Endothelial cell of umbilical vein (primary cell): Measurements from ENCODE around the gene RGS18. TPM values are rescaled to one million over a fixed set of nuclear protein-coding genes. Genes with fewer than 3 reads are reported as not detected.

Source experiments
- BruUV-seq: library from RNA; stranded (reverse); fragments of 400-500 nt; replicated peaks from 2 replicates; lab custom pipeline; 2021; lab: Mats Ljungman, UMichigan
- CTCF ChIA-PET: fragments of 300-600, 350-600 bp; sonication (Branson Sonifier 250); formaldehyde crosslinking; loops from one replicate; lab custom pipeline; 2021; ENCODE audit warnings: antibody characterized with exemption, inconsistent platforms; lab: Charles Lee
- POLR2A ChIA-PET: fragments of 300-600, 350-600 bp; sonication (Branson Sonifier 250); formaldehyde crosslinking; loops from one replicate; lab custom pipeline; 2021; ENCODE audit warnings: antibody characterized with exemption, inconsistent platforms; lab: Charles Lee
- DNase-seq: peaks from one replicate; pipeline ENCODE4 v3.0.0-alpha.2; 2011; ENCODE audit warnings: low read depth, low spot score
- FAIRE-seq: peaks from 2 replicates; lab custom pipeline; 2011; peaks lifted over from hg19 to GRCh38; lab: Jason Lieb, UNC
- H2AFZ ChIP-seq: 2 replicates; pipeline ENCODE4 v1.6.0; 2012; ENCODE audit warnings: low read depth, low read length, control low read depth, inconsistent platforms
- H3K27ac ChIP-seq: 2 replicates; pipeline ENCODE4 v1.5.1; 2011; ENCODE audit warnings: low read depth, mild to moderate bottlenecking, control low read depth, low read length, moderate library complexity; ENCODE audit not compliant: insufficient read depth
- H3K27me3 ChIP-seq, 2 experiments: 2 replicates each; pipeline versions ENCODE4 v1.6.0 to v1.6.1; 2011; ENCODE audit warnings: low read length in 2 of 2, mixed read lengths in 1 of 2; ENCODE audit not compliant: control insufficient read depth in 2 of 2, insufficient read depth in 2 of 2
- H3K36me3 ChIP-seq, 2 experiments: 2 replicates in 1 of 2; 3 replicates in 1 of 2; pipeline ENCODE4 v1.5.1; 2011; ENCODE audit warnings: low read length in 2 of 2, mild to moderate bottlenecking in 1 of 2, moderate library complexity in 1 of 2; ENCODE audit not compliant: control insufficient read depth in 2 of 2, insufficient read depth in 2 of 2; ENCODE audit errors: extremely low read depth in 1 of 2
- H3K4me1 ChIP-seq: 3 replicates; pipeline ENCODE4 v1.5.1; 2011; ENCODE audit warnings: mild to moderate bottlenecking, low read length; ENCODE audit not compliant: control insufficient read depth, insufficient read depth; ENCODE audit errors: extremely low read depth
- H3K4me2 ChIP-seq: 2 replicates; pipeline ENCODE4 v1.6.1; 2011; ENCODE audit warnings: low read length, control low read depth, mixed read lengths; ENCODE audit not compliant: insufficient read depth
- H3K4me3 ChIP-seq, 3 experiments: fragments of 200-600 bp in 1 of 3; sonication (generic), shearing (Covaris generic) in 1 of 3; replicated peaks in 1 of 3; 2 replicates each; pipeline ENCODE4 v1.5.1; 2011 to 2016; ENCODE audit warnings: control low read depth in 3 of 3, low read length in 3 of 3, mild to moderate bottlenecking in 2 of 3, inconsistent platforms in 1 of 3, low read depth in 1 of 3, moderate library complexity in 1 of 3; ENCODE audit not compliant: insufficient read depth in 1 of 3
- H3K79me2 ChIP-seq: 2 replicates; pipeline ENCODE4 v1.6.0; 2012; ENCODE audit warnings: low read length, inconsistent platforms; ENCODE audit not compliant: control insufficient read depth, insufficient read depth
- H3K9ac ChIP-seq: replicated peaks from 2 replicates; pipeline ENCODE3; 2011; ENCODE audit warnings: low read length, control low read depth; ENCODE audit not compliant: insufficient read depth; ENCODE audit errors: extremely low read depth
- H3K9me1 ChIP-seq: replicated peaks from 3 replicates; pipeline ENCODE4 v1.6.0; 2011; ENCODE audit warnings: mild to moderate bottlenecking, low read length; ENCODE audit not compliant: control insufficient read depth, insufficient read depth; ENCODE audit errors: extremely low read depth
- H3K9me3 ChIP-seq: replicated peaks from 2 replicates; pipeline ENCODE4 v1.5.1; 2012; ENCODE audit warnings: low read length, inconsistent platforms; ENCODE audit not compliant: control insufficient read depth, insufficient read depth
- H4K20me1 ChIP-seq: replicated peaks from 2 replicates; pipeline ENCODE3; 2011; ENCODE audit warnings: mild to moderate bottlenecking, low read length; ENCODE audit not compliant: control insufficient read depth, insufficient read depth; ENCODE audit errors: extremely low read depth
- EZH2 ChIP-seq: IDR thresholded peaks from 2 replicates; pipeline ENCODE4 v1.6.1; 2012; ENCODE audit warnings: borderline replicate concordance, low read depth, mild to moderate bottlenecking, moderate library complexity, low read length, inconsistent platforms; ENCODE audit not compliant: severe bottlenecking
- FOS ChIP-seq: IDR thresholded peaks from 2 replicates; pipeline ENCODE4 v1.6.1; 2011; ENCODE audit warnings: mild to moderate bottlenecking, low read length, moderate library complexity, borderline replicate concordance; ENCODE audit not compliant: insufficient read depth
- GATA2 ChIP-seq: IDR thresholded peaks from 2 replicates; pipeline ENCODE4 v1.7.0; 2011; ENCODE audit warnings: low read depth, mild to moderate bottlenecking, moderate library complexity, mixed read lengths, low read length; ENCODE audit not compliant: insufficient read length, insufficient read depth
- JUN ChIP-seq: IDR thresholded peaks from 2 replicates; pipeline ENCODE4 v1.6.1; 2011; ENCODE audit warnings: borderline replicate concordance, low read depth; ENCODE audit not compliant: insufficient read length, insufficient read depth
- MYC ChIP-seq: IDR thresholded peaks from one replicate; pipeline ENCODE4 v1.6.1; 2011; ENCODE audit warnings: mild to moderate bottlenecking, low read depth, low read length
- POLR2A ChIP-seq: IDR thresholded peaks from 2 replicates; pipeline ENCODE4 v1.6.1; 2012; ENCODE audit warnings: low read depth, mild to moderate bottlenecking, control low read depth, low read length
- POLR2AphosphoS5 ChIP-seq: IDR thresholded peaks from 2 replicates; pipeline ENCODE4 v1.6.1; 2012; ENCODE audit warnings: low read depth, mild to moderate bottlenecking, control low read depth, low read length, moderate library complexity; ENCODE audit not compliant: insufficient read depth
- dilution Hi-C: fragments of 300-500 bp; cut with MboI; formaldehyde crosslinking; loops from one replicate; pipeline ENCODE4 v1.15.0; 2019; ENCODE audit warnings: low sequenced_read_pairs; ENCODE audit not compliant: extremely low pct_ligation_motif_present
- intact Hi-C: fragments of 100-400 bp; cut with micrococcal nuclease; formaldehyde crosslinking; loops from one replicate; pipeline ENCODE4 v1.10.0; 2022
- polyA plus RNA-seq, 4 experiments: library from polyadenylated mRNA; depleted of rRNA in 3 of 4; stranded (reverse) in 3 of 4; unstranded in 1 of 4; fragments of >200 nt; gene quantifications; 2 replicates each; pipeline versions ENCODE4 v1.2.1 to v1.2.3, GENCODE V29; 2011 to 2012; ENCODE audit warnings: missing spikeins in 1 of 4
- total RNA-seq: library from RNA; stranded (reverse); gene quantifications from 2 replicates; pipeline ENCODE4 v1.2.3, GENCODE V29; 2021
- TF ChIP-seq, protein P1 (sequence below), 2 donors: IDR thresholded peaks; 1 replicate in 1 of 2; 2 replicates in 1 of 2; pipeline ENCODE4 v1.5.1; 2011; ENCODE audit warnings: low read length in 2 of 2, mild to moderate bottlenecking in 2 of 2, moderate library complexity in 2 of 2, control low read depth in 1 of 2, inconsistent platforms in 1 of 2, low read depth in 1 of 2; ENCODE audit not compliant: insufficient read depth in 1 of 2; ENCODE audit errors: extremely low read depth in 1 of 2
- TF ChIP-seq, protein P2 (sequence below): IDR thresholded peaks from 2 replicates; pipeline ENCODE4 v1.6.1; 2011; ENCODE audit not compliant: insufficient read depth, insufficient read length

Gene RGS18
- total and polyA plus RNA-seq, 2 donors (not counting 3 experiments of a cell fraction or from before 2014, with no cell fraction given): not detected

- H3K4me3 ChIP-seq: no peak overlapping the region
- H4K20me1 ChIP-seq: no peaks in the 10 kb centered on the region
- no peak for FAIRE-seq
- no peak overlapping the region for H2AFZ ChIP-seq
- TF ChIP-seq GATA2: no peak
- TF ChIP-seq POLR2A: no peak
- no peak for TF ChIP-seq JUN
- TF ChIP-seq, protein P1, sequence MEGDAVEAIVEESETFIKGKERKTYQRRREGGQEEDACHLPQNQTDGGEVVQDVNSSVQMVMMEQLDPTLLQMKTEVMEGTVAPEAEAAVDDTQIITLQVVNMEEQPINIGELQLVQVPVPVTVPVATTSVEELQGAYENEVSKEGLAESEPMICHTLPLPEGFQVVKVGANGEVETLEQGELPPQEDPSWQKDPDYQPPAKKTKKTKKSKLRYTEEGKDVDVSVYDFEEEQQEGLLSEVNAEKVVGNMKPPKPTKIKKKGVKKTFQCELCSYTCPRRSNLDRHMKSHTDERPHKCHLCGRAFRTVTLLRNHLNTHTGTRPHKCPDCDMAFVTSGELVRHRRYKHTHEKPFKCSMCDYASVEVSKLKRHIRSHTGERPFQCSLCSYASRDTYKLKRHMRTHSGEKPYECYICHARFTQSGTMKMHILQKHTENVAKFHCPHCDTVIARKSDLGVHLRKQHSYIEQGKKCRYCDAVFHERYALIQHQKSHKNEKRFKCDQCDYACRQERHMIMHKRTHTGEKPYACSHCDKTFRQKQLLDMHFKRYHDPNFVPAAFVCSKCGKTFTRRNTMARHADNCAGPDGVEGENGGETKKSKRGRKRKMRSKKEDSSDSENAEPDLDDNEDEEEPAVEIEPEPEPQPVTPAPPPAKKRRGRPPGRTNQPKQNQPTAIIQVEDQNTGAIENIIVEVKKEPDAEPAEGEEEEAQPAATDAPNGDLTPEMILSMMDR (IDR thresholded peaks at IDR 0.05; ENCODE audit: extremely low read depth in 1 of 2, insufficient read depth in 1 of 2, low read depth in 1 of 2, low read length in 2 of 2): no peak
- no peak for TF ChIP-seq MYC
- TF ChIP-seq POLR2AphosphoS5: no peak
- no peak for TF ChIP-seq EZH2
- no peak for TF ChIP-seq FOS
- TF ChIP-seq, protein P2, sequence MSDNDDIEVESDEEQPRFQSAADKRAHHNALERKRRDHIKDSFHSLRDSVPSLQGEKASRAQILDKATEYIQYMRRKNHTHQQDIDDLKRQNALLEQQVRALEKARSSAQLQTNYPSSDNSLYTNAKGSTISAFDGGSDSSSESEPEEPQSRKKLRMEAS: no peak
- H3K4me1 ChIP-seq: no peaks in the 10 kb centered on the region
- H3K9me1 ChIP-seq: no peaks in the 10 kb centered on the region
- H3K9me3 ChIP-seq: no peaks in the 10 kb centered on the region
- ChIA-PET POLR2A (no interaction called here), CTCF (interaction anchor here (0.7 kb wide), 1 partner anchor 15 kb away, joined by 3 read pairs; no protein-coding TSS in a partner anchor)
- no peaks in the 10 kb centered on the region for H3K79me2 ChIP-seq
- intact Hi-C loops (no loop called here), dilution Hi-C loops (no loop called here)
- no peak overlapping the region for H3K4me2 ChIP-seq
- H3K27ac ChIP-seq: no peak overlapping the region
- H3K27me3 ChIP-seq: no peaks in the 10 kb centered on the region
- no peaks in the 10 kb centered on the region for H3K36me3 ChIP-seq
- DNase-seq: no peak
- no TSS peak for BruUV-seq
- no peak overlapping the region for H3K9ac ChIP-seq
Observed at GRCh38 chr1:192235127-192235526, 76.9 kb downstream of the RGS18 start.

Other genes with a start within 250 kb of the RGS18 start
- gene RGS21, start 158.5 kb downstream of the RGS18 start, total RNA-seq: not detected in 2 replicates
- not detected in 2 replicates for gene RGS21, start 158.5 kb downstream of the RGS18 start, polyA plus RNA-seq